OCI-LY1 (cell line): ENCODE results near the gene USF2.

Source experiments
- CTCF ChIP-seq: fragments of 200-600 bp; sonication (generic), shearing (Covaris generic); IDR thresholded peaks from 2 replicates; pipeline ENCODE4 v1.5.1; 2017; ENCODE audit warnings: mild to moderate bottlenecking, antibody characterized with exemption, low read length, moderate library complexity, mixed read lengths
- EZH2 ChIP-seq: fragments of 200-600 bp; sonication (generic), shearing (Covaris generic); IDR thresholded peaks from 2 replicates; pipeline ENCODE4 v1.8.0; 2017; ENCODE audit warnings: borderline replicate concordance, mixed run types, mild to moderate bottlenecking, antibody characterized with exemption, low read length, moderate library complexity, mixed read lengths

- TF ChIP-seq CTCF, result no peak
- no peak for TF ChIP-seq EZH2
Measured at GRCh38 chr19:35288331-35288730, 19.6 kb downstream of the USF2 start.
